Panc1 (cell line): ENCODE data around the gene ATXN10. TPM values are rescaled to one million over a fixed set of nuclear protein-coding genes. Genes with fewer than 3 reads are reported as not detected.

ENCODE experiments used
- ATAC-seq: fragments of 200-7000 bp; cut with Tn5 transposase; 2 replicates; pipeline ENCODE4 v1.9.1; 2020; ENCODE audit warnings: mild to moderate bottlenecking, moderate library complexity
- BruUV-seq: library from RNA; stranded (reverse); fragments of 400-500 nt; replicated peaks from 2 replicates; lab custom pipeline; 2021; lab: Mats Ljungman, UMichigan
- CTCF ChIA-PET: fragments of 300-600 bp; sonication (Branson Sonifier 250); formaldehyde crosslinking; loops from one replicate; lab custom pipeline; 2022; ENCODE audit warnings: antibody characterized with exemption; lab: Charles Lee
- POLR2A ChIA-PET: fragments of 300-600 bp; sonication (Branson Sonifier 250); formaldehyde crosslinking; loops from one replicate; lab custom pipeline; 2022; ENCODE audit warnings: antibody characterized with exemption; lab: Charles Lee
- DNase-seq: peaks from one replicate; pipeline ENCODE4 v3.0.0-alpha.2; 2010; ENCODE audit warnings: low read depth, low spot score
- H3K27ac ChIP-seq: 2 replicates; pipeline ENCODE4 v1.5.1; 2011; ENCODE audit warnings: mild to moderate bottlenecking, low read length, inconsistent platforms
- H3K27me3 ChIP-seq: fragments of 200-500 bp; sonication (Bioruptor generic); 2 replicates; pipeline ENCODE4 v1.6.0; 2014; ENCODE audit warnings: low read length, inconsistent platforms; ENCODE audit not compliant: control insufficient read depth, insufficient read depth
- H3K36me3 ChIP-seq: fragments of 200-500 bp; sonication (Bioruptor generic); 2 replicates; pipeline ENCODE4 v1.5.1; 2014; ENCODE audit warnings: inconsistent platforms, mild to moderate bottlenecking, low read length, moderate library complexity; ENCODE audit not compliant: control insufficient read depth, insufficient read depth
- H3K4me1 ChIP-seq: 2 replicates; pipeline ENCODE4 v1.5.1; 2011; ENCODE audit warnings: inconsistent platforms, mild to moderate bottlenecking, low read length, moderate library complexity; ENCODE audit not compliant: control insufficient read depth, insufficient read depth
- H3K4me3 ChIP-seq, 2 experiments: 2 replicates each; pipeline ENCODE4 v1.5.1; 2011 to 2012; ENCODE audit warnings: low read depth in 2 of 2, low read length in 2 of 2, mild to moderate bottlenecking in 2 of 2, inconsistent platforms in 1 of 2, moderate library complexity in 1 of 2
- H3K9me3 ChIP-seq: fragments of 200-500 bp; sonication (Bioruptor generic); 2 replicates; pipeline ENCODE4 v1.5.1; 2014; ENCODE audit warnings: low read depth, mild to moderate bottlenecking, inconsistent platforms, low read length, moderate library complexity; ENCODE audit not compliant: control insufficient read depth, insufficient read depth
- POLR2AphosphoS5 ChIP-seq: IDR thresholded peaks from 2 replicates; pipeline ENCODE4 v1.6.1; 2012; ENCODE audit warnings: mild to moderate bottlenecking, low read depth, low read length, moderate library complexity
- REST ChIP-seq, 2 experiments: IDR thresholded peaks; 2 replicates each; pipeline ENCODE4 v1.6.1; 2011 to 2012; ENCODE audit warnings: low read depth in 2 of 2, control low read depth in 1 of 2, low read length in 1 of 2, mild to moderate bottlenecking in 1 of 2, moderate library complexity in 1 of 2; ENCODE audit not compliant: insufficient read depth in 1 of 2
- SIN3A ChIP-seq: IDR thresholded peaks from 2 replicates; pipeline ENCODE4 v1.6.1; 2012; ENCODE audit warnings: low read depth, mild to moderate bottlenecking, low read length, moderate library complexity, borderline replicate concordance; ENCODE audit not compliant: insufficient read depth
- TCF7L2 ChIP-seq: IDR thresholded peaks from 2 replicates; pipeline ENCODE4 v1.6.1; 2011; ENCODE audit warnings: mild to moderate bottlenecking, low read depth, low read length, inconsistent platforms
- in situ Hi-C: cut with HindIII; loops from 2 replicates; pipeline ENCODE4 v1.10.0; 2016; ENCODE audit warnings: low sequenced_read_pairs, low pct_unique_long_range_greater_than_20kb
- intact Hi-C: fragments of 100-400 bp; cut with micrococcal nuclease; formaldehyde crosslinking; loops from one replicate; pipeline ENCODE4 v1.10.0; 2022; ENCODE audit not compliant: unreplicated experiment
- total RNA-seq: library from RNA; stranded (reverse); gene quantifications from one replicate; pipeline ENCODE4 v1.2.1, GENCODE V29; 2021; ENCODE audit not compliant: unreplicated experiment
- TF ChIP-seq, protein P1 (sequence below): fragments of 450-650 bp; IDR thresholded peaks from 2 replicates; pipeline ENCODE4 v1.5.1; 2017; ENCODE audit warnings: mild to moderate bottlenecking

Gene ATXN10
- total RNA-seq, 1 experiment from 2014 or later: 184 TPM

- ATAC-seq: peak; percentile 89
- TF ChIP-seq, protein P1, sequence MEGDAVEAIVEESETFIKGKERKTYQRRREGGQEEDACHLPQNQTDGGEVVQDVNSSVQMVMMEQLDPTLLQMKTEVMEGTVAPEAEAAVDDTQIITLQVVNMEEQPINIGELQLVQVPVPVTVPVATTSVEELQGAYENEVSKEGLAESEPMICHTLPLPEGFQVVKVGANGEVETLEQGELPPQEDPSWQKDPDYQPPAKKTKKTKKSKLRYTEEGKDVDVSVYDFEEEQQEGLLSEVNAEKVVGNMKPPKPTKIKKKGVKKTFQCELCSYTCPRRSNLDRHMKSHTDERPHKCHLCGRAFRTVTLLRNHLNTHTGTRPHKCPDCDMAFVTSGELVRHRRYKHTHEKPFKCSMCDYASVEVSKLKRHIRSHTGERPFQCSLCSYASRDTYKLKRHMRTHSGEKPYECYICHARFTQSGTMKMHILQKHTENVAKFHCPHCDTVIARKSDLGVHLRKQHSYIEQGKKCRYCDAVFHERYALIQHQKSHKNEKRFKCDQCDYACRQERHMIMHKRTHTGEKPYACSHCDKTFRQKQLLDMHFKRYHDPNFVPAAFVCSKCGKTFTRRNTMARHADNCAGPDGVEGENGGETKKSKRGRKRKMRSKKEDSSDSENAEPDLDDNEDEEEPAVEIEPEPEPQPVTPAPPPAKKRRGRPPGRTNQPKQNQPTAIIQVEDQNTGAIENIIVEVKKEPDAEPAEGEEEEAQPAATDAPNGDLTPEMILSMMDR: no peak
- TF ChIP-seq REST (IDR thresholded peaks at IDR 0.05; ENCODE audit: insufficient read depth in 1 of 2, low read depth in 2 of 2, low read length in 1 of 2) (0 out of 4 replicates have a peak, but pooled peaks of 1 of the 2 experiments have one; percentile 24), TCF7L2 (peak; percentile 73), SIN3A (0 out of 2 replicates have a peak, but pooled peaks have one; percentile 55), POLR2AphosphoS5 (no peak)
These were observed 17.0 kb downstream of the ATXN10 start for GRCh38 chr22:45688600-45689080.

GRCh38 chr22:45689211-45689610 lies 17.6 kb downstream of the ATXN10 start:
- in situ Hi-C loops (no loop called here), intact Hi-C loops (no loop called here)
- TF ChIP-seq, protein P1: no peak
- TF ChIP-seq POLR2AphosphoS5: no peak
- TF ChIP-seq SIN3A: no peak
- TF ChIP-seq TCF7L2: no peak
- TF ChIP-seq REST (IDR thresholded peaks at IDR 0.05; ENCODE audit: insufficient read depth in 1 of 2, low read depth in 2 of 2, low read length in 1 of 2): no peak
- POLR2A ChIA-PET: no interaction called here
- H3K4me3 ChIP-seq: no peak overlapping the region
- CTCF ChIA-PET: interaction anchor here (0.5 kb wide), 1 partner anchor 19 kb away, joined by 5 read pairs; no protein-coding TSS in a partner anchor
- BruUV-seq: no TSS peak
- H3K27me3 ChIP-seq: no peaks in the 10 kb centered on the region
- DNase-seq: no peak
- no peaks in the 10 kb centered on the region for H3K9me3 ChIP-seq
- peaks cover 74% of the 10 kb centered on the region for H3K4me1 ChIP-seq
- H3K27ac ChIP-seq: peak overlapping the region; percentile 89
- no peak; the same call in 1 of the 2 replicates for ATAC-seq
- no peaks in the 10 kb centered on the region for H3K36me3 ChIP-seq

More at GRCh38 chr22:45688600-45689080, 17.0 kb downstream of the ATXN10 start:
- Histone ChIP-seq H3K27me3 (no peaks in the 10 kb centered on the region), H3K4me3 (0 out of 4 replicates have a peak overlapping the region, but pooled peaks of 1 of the 2 experiments have one; percentile 15), H3K4me1 (peaks cover 79% of the 10 kb centered on the region), H3K27ac (peak overlapping the region; percentile 89), H3K9me3 (no peaks in the 10 kb centered on the region), H3K36me3 (no peaks in the 10 kb centered on the region)
- no TSS peak for BruUV-seq
- no peak for DNase-seq
- ChIA-PET POLR2A (no interaction called here), CTCF (interaction anchor here (0.5 kb wide), 1 partner anchor 18 kb away, joined by 5 read pairs; no protein-coding TSS in a partner anchor)
- intact Hi-C loops (no loop called here), in situ Hi-C loops (no loop called here)
